T47D (cell line): ENCODE measurements around the gene DSE.

Experiments used
- DNase-seq, 2 experiments: peaks; one replicate each; pipeline versions ENCODE4 v3.0.0 to v3.0.0-alpha.2; 2011 to 2012; ENCODE audit warnings: low read depth in 1 of 2, low spot score in 1 of 2
- JUND ChIP-seq: IDR thresholded peaks from 2 replicates; pipeline ENCODE4 v1.6.1; 2012; ENCODE audit warnings: low read depth
- in situ Hi-C: cut with HindIII; loops from 2 replicates; pipeline ENCODE4 v1.10.0; 2016; ENCODE audit warnings: low sequenced_read_pairs, low pct_unique_long_range_greater_than_20kb

The DSE gene

DNA sequence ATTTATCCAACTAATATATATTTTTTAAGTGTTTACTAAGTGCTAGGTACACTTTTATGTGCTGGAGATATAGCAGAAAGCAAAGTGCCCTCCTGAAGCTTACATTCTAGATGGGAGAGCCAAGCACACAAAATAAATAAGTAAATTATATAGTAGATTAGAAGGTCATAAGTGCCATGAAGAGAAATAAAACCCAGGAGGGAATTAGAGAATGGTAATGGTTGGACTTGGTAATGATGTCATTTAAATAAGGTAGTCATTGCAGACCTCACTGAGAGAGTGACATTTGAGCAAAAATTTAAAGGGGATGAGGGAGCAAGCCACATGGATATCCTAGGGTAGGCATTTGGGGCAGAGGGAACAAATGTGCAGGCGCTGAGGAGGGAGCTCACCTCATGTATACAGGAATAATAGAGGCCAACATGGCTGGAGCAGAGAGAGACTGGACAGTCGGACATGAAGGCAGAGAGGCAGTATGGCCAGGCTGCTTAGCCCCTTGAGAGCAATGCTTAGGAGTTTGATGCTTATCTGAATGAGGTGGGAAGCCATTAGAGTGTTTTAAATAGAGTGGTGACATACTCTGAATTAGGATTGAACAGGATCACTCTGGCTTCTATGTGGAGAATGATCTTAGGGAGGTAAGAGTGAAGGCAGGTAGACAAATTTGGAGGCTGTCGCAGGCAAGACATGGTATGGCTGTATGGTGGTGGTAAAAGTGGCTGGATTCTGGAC lies 14.1 kb downstream of the DSE start:
- TF ChIP-seq JUND, result no peak
- DNase-seq, result no peak
- in situ Hi-C loops, result no loop called here

DNA sequence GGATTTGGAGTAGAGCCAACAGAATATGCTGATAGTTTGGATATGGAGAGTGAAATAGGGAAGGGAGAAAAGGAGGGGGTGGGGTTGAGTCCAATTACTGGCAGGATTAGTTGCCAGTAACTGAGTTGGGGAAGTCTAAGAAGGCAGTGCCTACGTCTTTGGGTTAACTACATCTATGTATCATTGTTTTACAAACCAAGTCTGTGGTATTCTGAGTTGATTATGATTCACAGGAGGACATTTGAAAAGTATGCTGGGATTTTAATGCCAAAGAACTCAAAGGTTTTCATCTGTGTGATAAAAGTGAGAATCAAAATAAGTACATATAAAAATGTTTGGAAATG lies 14.7 kb downstream of the DSE start:
- no peak for DNase-seq
- TF ChIP-seq JUND, result no peak
- in situ Hi-C loops, result no loop called here

DNA sequence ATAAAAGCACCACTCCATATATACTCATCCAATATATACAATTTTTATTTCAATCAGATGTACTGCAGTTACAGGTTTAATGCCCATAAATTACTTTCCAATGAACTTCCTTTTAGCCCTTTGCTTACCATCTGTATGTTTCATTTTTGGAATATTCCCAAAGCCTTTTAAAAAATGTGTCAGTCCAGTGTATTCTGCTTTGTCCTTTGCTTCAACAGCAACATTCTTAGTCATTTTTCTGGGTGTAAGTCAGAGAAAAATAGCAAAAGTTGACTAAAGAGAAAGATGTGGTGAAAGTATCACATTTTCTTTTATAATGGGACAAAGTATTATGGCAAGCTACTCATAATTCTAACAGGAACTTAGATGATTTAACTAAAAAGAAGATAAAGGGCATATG lies 15.2 kb downstream of the DSE start:
- TF ChIP-seq JUND, result no peak
- in situ Hi-C loops, result no loop called here
- DNase-seq, result no peak

DNA sequence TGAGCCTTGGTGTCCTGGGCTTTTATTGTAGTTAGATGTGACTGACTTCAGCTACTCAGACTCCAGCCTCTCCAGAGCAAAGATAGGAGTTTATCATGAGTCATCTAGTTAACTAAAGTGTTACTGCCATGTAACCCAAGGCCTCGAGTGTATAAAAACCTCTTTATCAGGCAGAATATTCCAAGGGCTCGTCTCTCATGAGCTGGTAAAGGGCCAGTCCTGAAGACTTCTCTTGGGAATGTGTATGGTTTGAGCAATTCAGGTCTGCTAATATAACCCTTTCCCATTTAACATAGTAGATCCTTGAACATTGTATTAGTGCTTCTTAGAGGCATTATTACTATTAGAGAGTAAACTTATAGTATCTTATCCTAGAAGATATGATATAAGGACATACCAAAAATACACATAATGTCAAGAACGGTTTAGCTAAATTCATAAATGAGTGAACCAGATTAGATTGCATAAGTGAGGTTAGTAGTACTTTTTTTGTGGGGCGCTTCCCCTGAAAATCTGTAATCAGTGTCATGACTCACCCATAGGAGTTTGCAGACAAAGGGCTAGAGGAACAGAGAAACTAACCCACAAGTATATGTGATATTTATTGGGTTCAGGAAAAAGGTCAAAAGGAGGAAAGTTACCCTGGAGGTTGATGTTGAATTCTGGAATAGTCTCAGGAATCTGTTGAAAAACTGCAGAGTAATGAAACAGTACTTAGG lies 16.0 kb downstream of the DSE start:
- in situ Hi-C loops, result no loop called here
- DNase-seq, result no peak
- no peak for TF ChIP-seq JUND

GRCh38 chr6:116387374-116387773 lies 16.6 kb downstream of the DSE start:
- TF ChIP-seq JUND, result no peak
- in situ Hi-C loops, result no loop called here
- no peak for DNase-seq

DNA sequence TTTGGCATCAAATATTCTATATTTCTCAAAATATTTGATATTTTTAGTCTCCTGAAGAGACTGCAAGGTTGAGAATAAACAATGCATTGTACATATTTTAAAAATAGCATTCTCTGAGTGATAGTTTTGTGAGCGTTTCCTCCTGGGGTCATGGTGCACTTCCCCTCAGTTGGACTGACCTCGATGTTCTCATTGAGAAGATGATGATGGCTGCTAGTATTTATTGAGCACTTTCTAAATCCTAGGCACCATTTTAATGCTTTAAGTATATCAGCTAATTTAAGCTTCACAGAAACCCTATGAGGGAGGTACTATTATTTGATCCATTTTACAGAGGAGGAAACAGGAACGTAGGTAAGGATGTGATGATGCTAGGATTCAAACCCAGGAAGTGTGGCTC lies 18.2 kb downstream of the DSE start:
- DNase-seq, result no peak
- in situ Hi-C loops, result no loop called here
- no peak for TF ChIP-seq JUND

- no peak for TF ChIP-seq JUND
- no peak for DNase-seq
- in situ Hi-C loops, result no loop called here
Observed at GRCh38 chr6:116389357-116389756, 18.6 kb downstream of the DSE start.

DNA sequence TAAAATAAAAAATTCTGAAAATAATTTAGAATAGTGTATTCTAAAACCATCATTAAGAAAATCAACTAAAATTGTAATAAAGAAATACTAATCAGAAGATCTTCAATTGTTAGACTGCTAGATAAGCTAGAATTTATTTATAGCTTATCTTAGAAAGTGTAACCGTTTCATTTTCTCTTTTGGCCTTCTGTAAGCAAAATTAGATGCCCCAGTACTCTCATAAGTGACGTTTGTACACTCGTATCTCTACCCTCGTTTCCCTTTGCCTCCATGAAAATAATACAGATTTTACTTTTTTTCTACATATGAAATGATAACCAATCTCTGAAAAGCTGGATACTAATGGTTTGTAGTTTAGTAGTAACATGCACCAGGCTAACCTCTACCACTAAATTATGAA lies 19.8 kb downstream of the DSE start:
- in situ Hi-C loops, result no loop called here
- DNase-seq, result no peak
- TF ChIP-seq JUND, result no peak

- DNase-seq, result no peak
- TF ChIP-seq JUND, result no peak
- in situ Hi-C loops, result no loop called here
Observed at GRCh38 chr6:116392132-116393013, 21.6 kb downstream of the DSE start.

- in situ Hi-C loops, result no loop called here
- TF ChIP-seq JUND, result no peak
- no peak for DNase-seq
Observed at GRCh38 chr6:116393430-116393829, 22.7 kb downstream of the DSE start.

- in situ Hi-C loops, result no loop called here
- no peak for TF ChIP-seq JUND
- DNase-seq, result no peak
Observed at GRCh38 chr6:116395647-116396046, 24.9 kb downstream of the DSE start.

GRCh38 chr6:116396441-116396840 lies 25.7 kb downstream of the DSE start:
- TF ChIP-seq JUND, result no peak
- in situ Hi-C loops, result no loop called here
- no peak for DNase-seq

DNA sequence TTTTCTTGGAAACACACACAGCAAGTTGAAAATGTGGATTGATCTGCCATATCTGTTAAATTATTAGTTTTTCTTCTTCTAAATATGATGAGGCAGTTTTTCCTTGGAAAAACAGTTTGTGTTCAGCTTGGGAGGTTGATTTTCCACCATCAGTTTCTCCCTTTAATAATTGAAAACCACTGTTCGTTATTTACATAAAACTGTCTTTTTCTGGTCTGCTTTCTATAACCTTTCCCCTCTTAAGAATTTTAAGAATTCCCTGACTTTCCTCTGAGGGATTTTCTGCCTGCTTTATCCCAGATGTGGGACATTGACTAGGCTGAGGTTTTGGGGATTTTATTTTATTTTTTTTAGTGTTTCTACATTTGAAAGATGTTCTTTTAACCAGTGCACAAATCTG lies 27.2 kb downstream of the DSE start:
- TF ChIP-seq JUND, result no peak
- no peak for DNase-seq
- in situ Hi-C loops, result no loop called here
